ENCODE results near the gene KRTAP10-4. TPM values are rescaled to one million over a fixed set of nuclear protein-coding genes. Genes with fewer than 3 reads are reported as not detected.

The KRTAP10-4 gene
- total and polyA plus RNA-seq, 2 of the 4 experiments (the other 2 are of a cell fraction) = not detected

DNA sequence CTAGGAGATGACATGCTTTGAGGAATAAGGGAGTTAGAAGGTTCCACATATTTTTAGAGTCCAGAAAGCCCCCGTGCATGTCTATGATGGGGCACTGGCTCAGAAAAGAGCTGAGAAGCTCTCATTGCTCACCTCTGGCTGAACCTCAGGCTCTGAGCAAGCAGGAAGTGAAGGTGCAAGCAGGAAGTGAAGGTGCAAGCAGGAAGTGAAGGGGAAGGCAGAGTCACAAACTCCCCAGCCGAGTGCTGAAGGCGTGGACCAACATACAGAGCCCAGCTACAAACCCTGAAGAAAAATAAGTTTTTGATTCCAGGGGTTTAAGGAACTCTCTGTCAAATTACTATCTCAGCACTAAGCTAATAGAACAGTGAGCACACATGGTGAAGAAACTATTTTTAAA, 45.4 kb downstream of the KRTAP10-4 start:
- no peaks in the 10 kb centered on the region for H3K9me1 ChIP-seq (ENCODE audit: insufficient read depth, low read length)
- 70% methylated on average over 2 of the region's 3 CpGs; no CpG with 5 or more reads in 1 of the 2 experiments for WGBS, 2 experiments (ENCODE audit: extremely low coverage in 2 of 2, insufficient read length in 1 of 2)
- no peak overlapping the region for H4K5ac ChIP-seq (ENCODE audit: low read depth, low read length)
- H2BK5ac ChIP-seq (ENCODE audit: low read depth, low read length, poor library complexity, severe bottlenecking) = no peak overlapping the region
- no peak overlapping the region for H3K4me2 ChIP-seq (ENCODE audit: low read depth, low read length)
- no peaks in the 10 kb centered on the region for H3K4me1 ChIP-seq (ENCODE audit: control insufficient read depth, insufficient read depth, low read length)
- no peak overlapping the region for H4K8ac ChIP-seq (ENCODE audit: low read depth in 2 of 2, low read length in 2 of 2)
- no peak overlapping the region for H3K4me3 ChIP-seq (ENCODE audit: insufficient read depth, low read depth, low read length)
- TF ChIP-seq, protein P1, sequence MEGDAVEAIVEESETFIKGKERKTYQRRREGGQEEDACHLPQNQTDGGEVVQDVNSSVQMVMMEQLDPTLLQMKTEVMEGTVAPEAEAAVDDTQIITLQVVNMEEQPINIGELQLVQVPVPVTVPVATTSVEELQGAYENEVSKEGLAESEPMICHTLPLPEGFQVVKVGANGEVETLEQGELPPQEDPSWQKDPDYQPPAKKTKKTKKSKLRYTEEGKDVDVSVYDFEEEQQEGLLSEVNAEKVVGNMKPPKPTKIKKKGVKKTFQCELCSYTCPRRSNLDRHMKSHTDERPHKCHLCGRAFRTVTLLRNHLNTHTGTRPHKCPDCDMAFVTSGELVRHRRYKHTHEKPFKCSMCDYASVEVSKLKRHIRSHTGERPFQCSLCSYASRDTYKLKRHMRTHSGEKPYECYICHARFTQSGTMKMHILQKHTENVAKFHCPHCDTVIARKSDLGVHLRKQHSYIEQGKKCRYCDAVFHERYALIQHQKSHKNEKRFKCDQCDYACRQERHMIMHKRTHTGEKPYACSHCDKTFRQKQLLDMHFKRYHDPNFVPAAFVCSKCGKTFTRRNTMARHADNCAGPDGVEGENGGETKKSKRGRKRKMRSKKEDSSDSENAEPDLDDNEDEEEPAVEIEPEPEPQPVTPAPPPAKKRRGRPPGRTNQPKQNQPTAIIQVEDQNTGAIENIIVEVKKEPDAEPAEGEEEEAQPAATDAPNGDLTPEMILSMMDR (conservative IDR thresholded peaks at IDR 0.05; ENCODE audit: low read depth, low read length) = no peak
- TF ChIP-seq MAZ (IDR thresholded peaks at IDR 0.05; ENCODE audit: borderline replicate concordance, low read depth, low read length) (no peak), MXI1 (IDR thresholded peaks at IDR 0.05; ENCODE audit: borderline replicate concordance, low read depth, low read length) (no peak), RCOR1 (IDR thresholded peaks at IDR 0.05; ENCODE audit: insufficient replicate concordance, low read length) (no peak), RFX5 (IDR thresholded peaks at IDR 0.05; ENCODE audit: low read depth, low read length) (no peak), FOS (IDR thresholded peaks at IDR 0.05; ENCODE audit: low read depth, low read length) (no peak), BHLHE40 (IDR thresholded peaks at IDR 0.05; ENCODE audit: low read depth, low read length) (no peak), MAFK (IDR thresholded peaks at IDR 0.05; ENCODE audit: low read depth, low read length) (no peak), SMC3 (IDR thresholded peaks at IDR 0.05; ENCODE audit: low read depth, low read length) (no peak), CEBPB (IDR thresholded peaks at IDR 0.05; ENCODE audit: low read depth, low read length) (no peak)
- TF ChIP-seq, protein P2, sequence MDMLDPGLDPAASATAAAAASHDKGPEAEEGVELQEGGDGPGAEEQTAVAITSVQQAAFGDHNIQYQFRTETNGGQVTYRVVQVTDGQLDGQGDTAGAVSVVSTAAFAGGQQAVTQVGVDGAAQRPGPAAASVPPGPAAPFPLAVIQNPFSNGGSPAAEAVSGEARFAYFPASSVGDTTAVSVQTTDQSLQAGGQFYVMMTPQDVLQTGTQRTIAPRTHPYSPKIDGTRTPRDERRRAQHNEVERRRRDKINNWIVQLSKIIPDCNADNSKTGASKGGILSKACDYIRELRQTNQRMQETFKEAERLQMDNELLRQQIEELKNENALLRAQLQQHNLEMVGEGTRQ (IDR thresholded peaks at IDR 0.05; ENCODE audit: low read depth, low read length) = no peak
- TF ChIP-seq, protein P3, sequence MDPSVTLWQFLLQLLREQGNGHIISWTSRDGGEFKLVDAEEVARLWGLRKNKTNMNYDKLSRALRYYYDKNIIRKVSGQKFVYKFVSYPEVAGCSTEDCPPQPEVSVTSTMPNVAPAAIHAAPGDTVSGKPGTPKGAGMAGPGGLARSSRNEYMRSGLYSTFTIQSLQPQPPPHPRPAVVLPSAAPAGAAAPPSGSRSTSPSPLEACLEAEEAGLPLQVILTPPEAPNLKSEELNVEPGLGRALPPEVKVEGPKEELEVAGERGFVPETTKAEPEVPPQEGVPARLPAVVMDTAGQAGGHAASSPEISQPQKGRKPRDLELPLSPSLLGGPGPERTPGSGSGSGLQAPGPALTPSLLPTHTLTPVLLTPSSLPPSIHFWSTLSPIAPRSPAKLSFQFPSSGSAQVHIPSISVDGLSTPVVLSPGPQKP (IDR thresholded peaks at IDR 0.05; ENCODE audit: borderline replicate concordance, low read depth, low read length) = no peak
- DNase-seq (no peak), ATAC-seq (ENCODE audit: low read depth) (no peak)
- no peak overlapping the region for H2BK120ac ChIP-seq (ENCODE audit: low read depth, low read length)
- no peak overlapping the region for H3K9ac ChIP-seq (ENCODE audit: low read depth, low read length)
- no peak overlapping the region for H2BK15ac ChIP-seq (ENCODE audit: low read depth, low read length)
- no peak overlapping the region for H3K27ac ChIP-seq (ENCODE audit: insufficient read depth, low read length)
- no peak overlapping the region for H2BK20ac ChIP-seq (ENCODE audit: low read depth, low read length)
- H4K91ac ChIP-seq (ENCODE audit: insufficient read depth, low read depth, low read length) = no peak overlapping the region
- no peaks in the 10 kb centered on the region for H4K20me1 ChIP-seq (ENCODE audit: insufficient read depth, low read length)
- no TSS peak for BruUV-seq (replicated peaks)
- H2AFZ ChIP-seq (replicated peaks; ENCODE audit: low read length, poor library complexity) = no peak overlapping the region
- ChIA-PET CTCF (interaction anchor here (0.7 kb wide), 1 partner anchor 52 kb away, joined by 3 read pairs; no protein-coding TSS in a partner anchor), POLR2A (ENCODE audit: unreplicated experiment) (no interaction called here)
- H3K27me3 ChIP-seq (ENCODE audit: control insufficient read depth, insufficient read depth, low read length) = peaks cover 3% of the 10 kb centered on the region; the same call in 1 of the 2 replicates
- no peak overlapping the region for H2AK5ac ChIP-seq (ENCODE audit: low read depth, low read length)
- no peak overlapping the region for H3K4ac ChIP-seq (ENCODE audit: low read depth, low read length)
- H3K56ac ChIP-seq (ENCODE audit: extremely low read depth, insufficient read depth, low read length) = no peak overlapping the region
- no peaks in the 10 kb centered on the region for H3K79me1 ChIP-seq (ENCODE audit: low read depth in 1 of 2, low read length in 2 of 2)
- intact Hi-C loops (cut with micrococcal nuclease) = loop anchor here (1.0 kb wide), 1 partner anchor 174 kb away; no protein-coding TSS in a partner anchor
- dilution Hi-C loops (cut with HindIII; ENCODE audit: low sequenced_read_pairs, unreplicated experiment) = no loop called here
- H3K23ac ChIP-seq (ENCODE audit: low read depth, low read length) = no peak overlapping the region
- no peak overlapping the region for H3K18ac ChIP-seq (ENCODE audit: low read depth, low read length)
- peaks cover 3% of the 10 kb centered on the region; the same call in 1 of the 2 replicates for H3K9me3 ChIP-seq (ENCODE audit: control insufficient read depth, insufficient read depth, low read length)
- no peaks in the 10 kb centered on the region for H3K36me3 ChIP-seq (ENCODE audit: control insufficient read depth, insufficient read depth, low read length)
- no peak overlapping the region for H3K14ac ChIP-seq (replicated peaks; ENCODE audit: low read depth, low read length)
- H2AK9ac ChIP-seq (replicated peaks; ENCODE audit: low read depth, low read length, poor library complexity) = no peak overlapping the region
- in situ Hi-C loops (cut with MboI; ENCODE audit: low sequenced_read_pairs) = no loop called here

All from IMR-90 (cell line).